Stimulated activated CD4-positive, alpha-beta T cell treated with anti-CD3 and anti-CD28 coated beads, Interleukin-4, amount 100 ng/mL, for 48 hours (primary cell): ENCODE results near the gene DPY19L1.
"Not testable (repeated sequence)": the region's sequence is repeated elsewhere in the genome, so short reads cannot be mapped to it uniquely, and the experiment has no call there.

Source experiments
- DNase-seq, 2 donors: peaks; one replicate each; pipeline ENCODE4 v3.0.0-alpha.2; 2020; ENCODE audit warnings: low read depth in 2 of 2

Gene DPY19L1

DNA sequence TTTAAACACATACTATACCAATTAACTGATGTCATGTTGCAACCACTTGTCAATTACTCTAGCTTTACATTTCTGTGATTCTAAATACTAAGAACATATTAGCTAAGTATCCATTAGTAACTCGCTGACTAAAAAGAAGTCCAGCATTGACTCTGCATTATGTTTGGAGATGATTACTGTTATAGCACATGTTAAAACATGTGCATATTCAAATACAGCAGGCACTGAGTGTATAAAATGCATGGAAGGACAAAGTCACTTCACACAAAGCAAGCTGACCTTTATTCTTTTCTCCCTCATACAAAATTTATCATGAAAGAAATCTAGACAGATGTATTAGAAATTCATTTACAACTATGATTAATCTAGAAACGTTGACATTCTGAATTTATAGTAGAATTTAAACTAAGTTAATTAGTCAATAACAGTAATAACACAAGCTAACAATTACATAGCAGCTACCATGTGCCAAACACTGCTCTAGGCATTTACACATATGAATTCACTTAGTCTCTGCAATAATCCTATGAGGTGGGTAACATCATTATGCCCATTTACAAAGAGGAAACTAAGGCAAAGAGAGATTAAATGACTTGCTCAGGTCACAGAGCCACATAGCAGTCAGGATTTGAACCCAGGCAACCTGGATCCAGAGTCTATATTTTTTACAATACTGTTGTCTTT, 48.7 kb downstream of the DPY19L1 start:
- not testable (repeated sequence) for DNase-seq

- not testable (repeated sequence) for DNase-seq
Observed at GRCh38 chr7:34985155-34985554, 52.1 kb downstream of the DPY19L1 start.

GRCh38 chr7:34984140-34984539, 53.1 kb downstream of the DPY19L1 start:
- DNase-seq = not testable (repeated sequence)

GRCh38 chr7:34982371-34983019, 54.8 kb downstream of the DPY19L1 start:
- DNase-seq = no peak

GRCh38 chr7:34979124-34979523, 58.2 kb downstream of the DPY19L1 start:
- DNase-seq = not testable (repeated sequence)

DNA sequence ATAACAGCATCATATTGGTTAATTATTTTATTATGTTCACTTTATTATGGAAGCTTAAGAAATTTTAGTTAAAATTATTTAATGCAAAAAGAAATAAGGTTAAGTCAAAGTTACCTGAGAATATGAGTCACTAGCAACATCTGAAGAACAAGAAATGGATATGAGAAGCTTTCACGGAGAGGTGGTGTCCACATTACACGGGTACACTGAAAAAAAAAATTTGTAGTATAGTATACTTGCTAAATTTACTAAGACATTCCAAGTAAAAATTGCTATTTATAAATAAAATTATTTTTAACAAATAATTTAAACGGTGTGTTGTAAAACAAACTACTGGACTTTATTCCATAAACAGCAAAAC, 63.9 kb downstream of the DPY19L1 start:
- no peak for DNase-seq

DNA sequence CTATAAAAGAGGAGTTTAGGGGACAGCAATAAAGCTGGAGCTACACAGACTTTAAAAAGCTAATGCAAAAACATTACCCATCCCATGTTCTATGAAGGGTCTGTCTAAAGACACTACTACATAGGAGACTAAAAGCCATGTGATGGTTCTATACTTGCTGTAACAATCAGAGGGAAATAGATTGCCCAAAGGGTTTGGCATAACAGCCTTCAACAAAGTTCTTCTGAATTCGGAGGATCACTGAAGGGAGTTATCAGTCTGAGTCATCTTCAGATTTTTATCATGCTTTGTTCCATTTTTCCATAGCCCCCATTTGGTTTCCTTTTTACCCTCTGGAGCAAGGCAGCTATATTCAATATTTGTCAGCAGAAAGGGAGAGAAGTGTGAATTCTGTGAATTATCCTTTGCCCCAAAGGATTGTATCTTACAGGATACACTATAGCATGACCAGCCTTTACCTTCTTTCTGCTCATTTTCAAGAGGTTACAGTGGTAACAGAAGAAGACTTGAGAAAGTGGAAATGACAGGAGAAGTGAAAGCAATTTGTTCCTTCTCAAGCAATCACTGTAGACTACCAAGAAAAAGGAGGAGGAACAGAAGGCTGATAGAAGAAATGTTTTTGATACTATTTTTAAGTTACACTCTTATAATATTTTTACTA, 64.4 kb downstream of the DPY19L1 start:
- DNase-seq = not testable (repeated sequence)

GRCh38 chr7:34967818-34968217, 69.5 kb downstream of the DPY19L1 start:
- not testable (repeated sequence) for DNase-seq

- not testable (repeated sequence) for DNase-seq
Observed at GRCh38 chr7:34966504-34966903, 70.8 kb downstream of the DPY19L1 start.

DNA sequence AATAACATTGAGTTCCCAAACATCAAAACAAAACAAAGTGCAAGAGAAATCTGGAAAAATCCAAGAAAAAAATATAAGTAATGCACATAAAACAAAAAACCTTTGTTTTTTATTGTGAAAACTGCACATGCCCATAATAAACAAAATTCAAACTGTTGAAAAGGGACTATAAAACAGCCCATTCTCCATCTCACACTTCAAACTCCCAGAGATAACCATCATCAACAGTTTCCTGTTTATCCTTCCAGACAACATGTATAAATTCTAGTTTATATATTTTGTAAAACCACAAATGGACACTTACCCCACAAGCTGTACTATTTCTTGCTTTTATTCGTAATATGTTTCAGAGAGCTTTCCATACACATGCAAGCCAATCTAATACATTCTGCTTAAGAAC, 79.3 kb downstream of the DPY19L1 start:
- DNase-seq = no peak

GRCh38 chr7:34952822-34953221, 84.5 kb downstream of the DPY19L1 start:
- DNase-seq = no peak

DNA sequence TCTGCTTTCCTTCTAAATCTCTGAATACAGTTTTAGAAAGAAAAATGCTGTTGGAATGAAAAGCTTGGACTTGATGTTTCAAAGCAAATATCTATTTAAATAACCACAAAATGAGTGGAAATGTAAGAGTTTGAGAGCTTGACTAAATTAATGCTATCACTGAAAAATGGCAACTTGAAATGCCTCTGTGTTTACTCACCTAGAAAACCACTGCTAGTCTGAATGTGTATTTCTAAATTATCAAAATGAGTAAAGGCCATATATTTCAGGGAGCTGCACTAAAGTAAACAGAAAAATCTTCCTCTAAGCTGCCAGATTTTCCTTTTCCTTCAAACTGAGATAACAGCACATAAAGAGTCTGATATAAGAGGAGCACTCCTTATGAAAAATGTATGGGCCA, 87.9 kb downstream of the DPY19L1 start:
- DNase-seq = no peak

GRCh38 chr7:34947427-34947826, 89.9 kb downstream of the DPY19L1 start:
- not testable (repeated sequence) for DNase-seq

DNA sequence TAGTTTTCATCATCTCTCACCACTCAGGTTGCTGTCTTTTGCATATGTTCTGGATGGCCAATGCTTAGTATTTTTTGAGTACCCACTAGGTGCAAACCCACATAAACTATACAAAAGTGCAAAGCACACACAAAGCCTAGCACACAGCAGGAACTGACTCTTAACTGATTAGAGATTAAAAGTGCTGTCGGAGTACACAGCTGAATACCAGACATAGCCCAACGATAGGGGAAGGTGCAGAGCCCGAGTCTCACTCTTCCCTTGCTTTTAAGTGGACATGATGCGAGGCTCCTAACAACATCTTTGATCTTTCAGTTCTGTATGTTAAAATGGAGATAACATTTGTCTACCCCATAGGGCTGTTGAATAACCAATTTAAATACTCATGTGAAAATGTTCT, 90.8 kb downstream of the DPY19L1 start:
- DNase-seq = no peak

DNA sequence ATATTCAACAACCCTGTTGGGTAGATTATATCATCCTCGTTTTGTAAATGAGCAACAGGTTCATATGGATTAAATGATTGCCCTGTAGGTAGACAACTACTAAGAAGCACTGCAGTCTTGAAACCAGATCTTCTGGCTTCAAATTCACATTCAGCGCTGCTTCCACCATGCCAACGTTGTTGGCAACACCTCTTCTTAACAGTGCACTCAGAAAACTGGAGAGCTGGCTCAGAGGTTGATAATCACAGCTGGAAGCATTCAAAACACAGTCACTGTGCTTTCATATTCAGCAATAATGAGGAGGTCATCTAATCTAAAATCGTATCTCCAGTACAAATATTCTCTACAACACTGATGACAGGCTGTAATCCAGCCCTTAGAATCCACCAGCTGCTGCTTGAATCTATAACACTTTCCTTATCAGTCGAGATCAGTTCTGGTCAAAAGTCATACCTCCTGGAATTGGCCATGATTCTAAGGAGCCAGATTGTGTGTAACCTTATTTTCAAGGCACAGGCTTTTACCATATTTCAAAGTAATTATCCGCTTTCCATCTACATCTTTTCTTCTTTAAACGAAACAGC, 91.3 kb downstream of the DPY19L1 start:
- not testable (repeated sequence) for DNase-seq

DNA sequence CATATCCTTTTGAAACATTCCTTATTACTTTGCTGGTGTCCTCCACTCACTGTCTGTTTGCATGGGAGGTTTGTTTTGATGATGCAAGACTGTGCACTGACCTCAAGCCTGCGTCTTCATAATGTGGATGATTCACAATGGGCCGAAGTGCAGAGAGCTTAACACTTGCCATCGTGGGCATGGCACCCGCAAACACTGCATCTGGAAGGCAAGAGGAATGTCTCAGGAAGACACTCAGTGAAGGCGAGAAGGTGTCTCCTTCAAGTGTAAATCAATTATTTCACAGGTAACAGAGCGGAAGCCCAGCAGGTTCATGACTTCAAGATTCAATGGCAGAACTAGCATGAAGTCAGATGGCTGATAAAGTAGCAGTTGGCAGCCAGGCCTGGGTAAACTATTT, 98.1 kb downstream of the DPY19L1 start:
- no peak for DNase-seq

DNA sequence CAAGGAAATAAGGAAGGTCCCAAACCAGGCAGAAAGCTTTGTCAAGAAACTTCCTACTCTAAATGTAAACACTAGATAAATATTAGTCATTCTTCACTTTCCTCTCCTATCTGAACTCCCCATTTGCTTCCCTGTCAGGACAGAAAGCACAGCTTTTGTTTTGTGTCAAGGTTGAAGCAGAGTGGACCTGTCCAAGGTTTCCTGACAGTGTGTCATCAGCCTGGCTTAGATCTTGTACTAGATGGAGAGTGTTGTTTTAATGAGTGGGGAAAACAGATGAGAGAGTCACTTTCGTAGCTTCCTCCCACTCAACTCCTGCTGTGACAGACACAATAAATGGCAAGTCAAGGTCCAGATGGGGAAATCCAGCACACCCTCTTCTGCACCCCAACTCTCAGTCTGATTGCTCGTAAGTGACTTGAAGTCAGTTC, 101.5 kb downstream of the DPY19L1 start:
- DNase-seq = not testable (repeated sequence)

DNA sequence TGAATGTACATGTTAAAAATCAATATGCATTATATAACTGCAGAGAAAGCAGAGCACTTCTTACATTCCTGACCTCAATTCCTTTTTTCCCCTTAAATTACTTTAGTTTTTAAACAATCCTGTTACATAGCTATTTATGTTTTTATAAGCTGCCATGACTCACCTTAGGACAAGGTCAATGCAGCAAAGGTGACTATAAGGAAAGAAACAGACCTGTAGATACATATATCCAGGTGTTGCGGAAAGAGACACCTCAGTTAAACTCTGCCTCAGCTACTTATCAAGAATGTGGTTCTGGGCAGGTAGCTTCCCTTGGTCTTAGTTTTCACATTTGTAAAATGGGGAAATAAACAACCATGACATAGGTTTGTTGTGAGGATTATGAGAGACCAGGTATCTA, 105.5 kb downstream of the DPY19L1 start:
- no peak for DNase-seq

DNA sequence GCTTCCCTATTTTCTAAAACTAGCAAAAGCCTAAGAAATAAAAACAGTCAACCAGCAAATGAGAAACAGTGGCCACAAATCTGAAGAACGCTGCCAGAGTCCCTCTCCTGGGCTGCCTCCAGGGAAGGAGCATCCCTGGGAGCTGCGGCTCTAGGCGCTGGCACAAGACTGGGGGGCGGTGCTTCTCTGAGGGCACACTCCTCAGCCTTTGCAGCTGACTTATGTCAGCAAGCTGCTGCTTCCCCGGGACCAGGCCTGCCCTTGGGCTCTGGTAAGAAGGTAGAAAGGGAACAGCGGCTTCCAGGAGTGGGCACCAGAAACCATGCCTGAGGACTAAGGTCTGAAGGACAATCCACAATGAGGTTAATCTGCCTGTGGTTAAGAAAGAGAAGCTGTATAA, 107.5 kb downstream of the DPY19L1 start:
- not testable (repeated sequence) for DNase-seq

DNA sequence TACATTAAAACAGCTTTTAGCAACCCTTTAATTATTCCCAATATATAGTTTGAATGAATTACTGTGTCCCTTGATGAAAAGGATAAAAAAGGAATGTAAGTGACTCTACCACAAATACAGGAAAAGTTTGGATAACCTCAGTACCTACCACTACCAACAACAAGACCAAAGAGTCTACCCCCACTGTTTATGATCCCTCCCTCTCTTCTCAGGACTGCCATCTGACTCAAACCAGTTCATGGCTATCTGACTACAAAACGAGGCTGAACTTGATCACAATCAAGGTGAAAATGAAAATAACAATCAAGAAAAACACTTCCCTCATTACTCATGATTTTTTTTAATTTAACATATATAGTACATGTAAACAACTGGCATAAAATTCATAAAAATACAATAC, 108.7 kb downstream of the DPY19L1 start:
- DNase-seq = no peak

DNA sequence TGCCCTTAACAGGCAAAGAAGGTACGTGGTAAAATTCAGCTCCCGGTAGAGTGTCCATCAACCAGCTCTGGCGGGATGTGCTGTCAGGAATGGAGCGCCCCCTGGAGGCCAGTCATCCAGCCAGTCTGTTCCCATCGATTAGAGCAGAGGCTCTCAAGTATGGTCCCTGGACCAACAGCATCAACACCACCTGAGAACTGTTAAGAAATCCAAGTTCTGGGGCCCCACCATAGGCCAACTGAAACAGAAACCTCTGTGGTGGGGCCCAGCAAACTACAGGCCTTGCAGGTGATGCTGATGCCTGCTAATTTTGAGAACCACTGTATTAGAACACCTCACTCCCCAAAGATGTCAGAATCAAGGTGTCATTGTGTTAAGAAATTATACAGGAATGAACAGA, 109.2 kb downstream of the DPY19L1 start:
- DNase-seq = peak; percentile 31 to 59

DNA sequence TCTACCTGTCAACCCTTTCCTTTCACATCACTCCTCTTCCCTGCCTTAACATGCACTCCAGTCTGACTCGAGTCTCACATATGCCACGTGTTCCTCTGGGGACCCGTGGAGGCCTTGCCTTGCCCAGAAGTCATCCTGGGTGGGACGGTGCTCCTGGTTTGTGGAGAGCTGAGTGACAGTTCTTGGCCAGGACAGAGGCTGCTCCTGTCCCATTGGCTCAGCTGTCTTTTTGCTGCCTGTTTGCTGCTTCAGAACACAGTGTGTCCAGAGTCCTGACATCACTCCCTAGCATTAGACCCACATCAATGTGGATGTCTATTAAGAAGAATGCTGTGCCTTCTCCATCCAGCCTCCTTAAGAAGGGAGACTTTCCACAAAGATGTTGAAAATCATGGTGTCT, 116.8 kb downstream of the DPY19L1 start:
- not testable (repeated sequence) for DNase-seq

DNA sequence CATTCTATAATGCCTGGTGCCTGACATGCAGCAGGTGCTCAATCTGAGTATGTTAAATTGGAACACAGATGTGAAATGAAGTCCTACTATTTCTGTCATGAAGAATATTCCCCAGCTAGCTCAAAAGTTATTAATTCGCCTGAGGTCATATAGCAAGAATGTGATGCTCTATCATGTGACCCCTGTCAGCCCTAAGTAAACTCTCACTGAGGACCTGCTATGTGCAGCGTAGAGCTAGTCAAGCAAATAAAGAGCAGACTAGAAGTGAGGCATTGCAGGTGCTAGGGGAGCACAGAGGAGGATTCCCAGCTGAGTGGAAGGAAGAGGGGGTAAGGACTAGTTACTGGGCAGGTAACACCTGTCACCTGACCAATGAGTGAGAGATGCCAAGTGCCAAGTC, 118.2 kb downstream of the DPY19L1 start:
- DNase-seq = not testable (repeated sequence)
